ENCODE results near the gene UGT1A10. TPM values are rescaled to one million over a fixed set of nuclear protein-coding genes. Genes with fewer than 3 reads are reported as not detected.

UGT1A10 gene
- total and polyA plus RNA-seq, 2 of the 13 experiments (the other 11 are each of a cell fraction or from before 2014, with no cell fraction given): not detected

GRCh38 chr2:233756429-233757081 lies 120.3 kb downstream of the UGT1A10 start (continued):
- TF ChIP-seq ARID4A (CRISPR knock-in tag; IDR thresholded peaks at IDR 0.05; ENCODE audit: borderline replicate concordance): peak; percentile 45; the same call in 1 of the 2 replicates
- TF ChIP-seq CHCHD3 (CRISPR knock-in tag; IDR thresholded peaks at IDR 0.05): 0 out of 2 replicates have a peak, but pooled peaks have one; percentile 33
- peak; percentile 64; the same call in 1 of the 2 replicates for TF ChIP-seq TRIM24 (CRISPR knock-in tag; IDR thresholded peaks at IDR 0.05)
- peak; percentile 71 for TF ChIP-seq KDM6A (CRISPR knock-in tag; IDR thresholded peaks at IDR 0.05; ENCODE audit: low read depth)
- TF ChIP-seq ZNF354B (CRISPR knock-in tag; IDR thresholded peaks at IDR 0.05): no peak
- TF ChIP-seq SNAPC5 (CRISPR knock-in tag; IDR thresholded peaks at IDR 0.05; ENCODE audit: borderline replicate concordance): peak; percentile 89
- TF ChIP-seq ZNF101 (CRISPR knock-in tag; IDR thresholded peaks at IDR 0.05; ENCODE audit: borderline replicate concordance, low read depth): no peak
- peak; percentile 48; the same call in 1 of the 2 replicates for TF ChIP-seq ZFP1 (CRISPR knock-in tag; IDR thresholded peaks at IDR 0.05)
- TF ChIP-seq ZFP36 (IDR thresholded peaks at IDR 0.05; ENCODE audit: borderline replicate concordance, low read depth, low read length, partially characterized antibody): peak; percentile 88
- peak; percentile 82 for TF ChIP-seq TGIF2 (CRISPR knock-in tag; IDR thresholded peaks at IDR 0.05)
- no peak for TF ChIP-seq PAF1 (CRISPR knock-in tag; IDR thresholded peaks at IDR 0.05)
- TF ChIP-seq SRSF9 (IDR thresholded peaks at IDR 0.05; ENCODE audit: borderline replicate concordance, insufficient read depth, low read depth, low read length, poor library complexity, severe bottlenecking): no peak
- 0 out of 2 replicates have a peak, but pooled peaks have one; percentile 16 for TF ChIP-seq MYC (CRISPR knock-in tag; IDR thresholded peaks at IDR 0.05; ENCODE audit: borderline replicate concordance)
- peak; percentile 36; the same call in 1 of the 2 replicates for TF ChIP-seq ZNF331 (CRISPR knock-in tag; IDR thresholded peaks at IDR 0.05)
- peak; percentile 71; the same call in 1 of the 2 replicates for TF ChIP-seq ZNF280D (CRISPR knock-in tag; IDR thresholded peaks at IDR 0.05)
- TF ChIP-seq ETV5 (CRISPR knock-in tag; IDR thresholded peaks at IDR 0.05; ENCODE audit: borderline replicate concordance): peak; percentile 79; the same call in 1 of the 2 replicates
- TF ChIP-seq TFDP2 (CRISPR knock-in tag; IDR thresholded peaks at IDR 0.05): peak; percentile 49; the same call in 1 of the 2 replicates
- TF ChIP-seq NFE2L1 (CRISPR knock-in tag; IDR thresholded peaks at IDR 0.05; ENCODE audit: borderline replicate concordance): no peak
- TF ChIP-seq ZNF292 (CRISPR knock-in tag; IDR thresholded peaks at IDR 0.05; ENCODE audit: borderline replicate concordance, low read depth): no peak
- peak; percentile 77; the same call in 1 of the 2 replicates for TF ChIP-seq ZSCAN9 (CRISPR knock-in tag; IDR thresholded peaks at IDR 0.05; ENCODE audit: borderline replicate concordance)
- peak; percentile 82; the same call in 1 of the 2 replicates for TF ChIP-seq ZNF670 (CRISPR knock-in tag; IDR thresholded peaks at IDR 0.05; ENCODE audit: borderline replicate concordance)
